Measurements from ENCODE around the gene NMB.
"Not testable (repeated sequence)": the region's sequence is repeated elsewhere in the genome, so short reads cannot be mapped to it uniquely, and the experiment has no call there.

The NMB gene

DNA sequence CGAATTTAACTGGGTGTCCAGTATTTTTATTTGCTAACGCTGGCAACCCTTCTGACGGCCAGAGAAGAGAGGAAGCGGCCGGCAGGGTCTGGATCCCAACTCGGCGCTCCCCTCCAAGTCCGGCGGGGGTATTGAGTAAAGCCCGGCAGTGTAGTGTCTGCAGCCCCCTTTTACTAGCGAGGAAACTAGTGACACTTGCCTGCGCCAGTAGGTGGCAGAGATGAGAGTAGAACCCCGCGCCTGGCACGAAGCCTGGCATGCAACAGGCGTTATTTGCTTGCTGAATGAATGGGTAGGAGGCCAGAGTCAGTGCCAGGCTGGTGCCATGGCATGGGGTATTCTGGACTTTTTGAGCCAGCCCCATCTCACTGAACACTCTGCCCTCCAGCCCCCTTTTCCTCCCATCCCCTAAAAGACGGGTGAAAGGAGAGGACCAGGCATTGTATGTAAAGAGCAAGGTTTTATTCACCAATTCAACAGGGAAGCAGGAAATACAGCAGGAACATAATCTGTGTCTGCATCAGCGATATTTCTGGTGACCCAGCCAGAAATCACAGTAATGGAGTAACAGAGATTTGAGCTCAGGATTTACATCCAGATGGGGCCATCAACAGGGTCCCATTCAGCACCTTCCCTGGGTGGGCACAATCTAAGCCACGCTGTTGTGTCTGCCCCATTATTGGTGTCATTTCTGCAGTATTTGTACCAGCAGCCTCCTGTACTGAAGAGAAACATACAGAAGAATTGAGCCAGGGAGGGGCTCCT is 3.1 kb downstream of the NMB start:
- peak; percentile 60 to 75 for DNase-seq

DNA sequence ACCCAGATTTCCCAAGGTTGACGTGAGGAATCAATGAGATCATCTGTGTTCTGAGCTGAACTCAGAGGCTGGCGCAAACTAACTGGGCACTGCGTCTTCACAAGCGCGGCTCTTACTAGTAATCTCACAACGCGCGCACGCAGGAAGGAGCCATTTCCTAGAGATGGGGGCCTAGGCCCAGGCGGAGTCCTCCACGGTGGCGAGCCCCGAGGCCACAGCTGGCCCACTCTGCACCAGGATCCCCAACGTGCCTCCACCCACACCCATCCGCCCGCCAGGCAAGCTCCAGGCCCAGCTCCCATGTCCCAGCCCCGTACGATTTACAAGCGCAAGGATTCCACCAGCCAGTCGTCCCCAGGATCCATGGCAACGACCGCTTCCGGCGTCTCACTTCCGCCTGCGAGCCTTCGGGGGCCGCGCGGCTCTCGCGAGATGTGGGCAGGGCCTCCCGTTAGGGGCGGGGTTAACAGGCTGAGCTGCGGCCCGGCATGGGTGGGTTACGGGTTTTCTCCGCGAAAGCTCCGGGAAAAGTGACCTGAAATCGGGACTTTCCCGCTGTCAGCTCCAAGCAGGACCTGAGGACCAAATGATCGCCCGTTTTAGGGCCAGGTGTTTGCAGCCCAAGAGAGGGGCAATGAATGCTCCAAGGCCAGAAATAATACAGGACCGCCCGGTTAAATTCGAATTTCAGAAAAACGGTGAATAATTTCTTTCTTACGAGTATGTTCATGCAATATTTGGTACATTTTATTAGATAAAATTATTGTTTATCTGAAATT is 3.9 kb downstream of the NMB start, which contains the start of gene WDR73:
Gene WDR73 (minus strand): TSS at position 374 of the 779 bp plus-strand sequence. CDS start 9 bp downstream, at position 365.
- DNase-seq = peak; percentile 91 to 97

DNA sequence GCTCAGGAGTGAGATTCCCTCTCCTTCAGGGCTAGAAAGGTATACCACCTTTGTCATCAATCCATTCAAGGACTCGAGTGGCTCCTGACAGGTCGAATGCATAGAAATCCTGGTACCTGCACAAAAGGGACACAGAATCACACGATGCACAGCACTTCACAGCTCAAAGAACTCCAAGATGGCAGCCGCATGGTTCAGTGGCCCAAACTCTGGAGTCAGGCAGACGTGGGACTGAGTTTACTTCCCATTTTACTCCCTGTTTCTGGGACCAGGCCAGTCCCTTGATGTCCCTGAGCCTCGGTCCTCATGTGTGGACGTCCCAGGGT is 4.5 kb downstream of the NMB start:
- peak in 1 of 2 donors; percentile 56 for DNase-seq

DNA sequence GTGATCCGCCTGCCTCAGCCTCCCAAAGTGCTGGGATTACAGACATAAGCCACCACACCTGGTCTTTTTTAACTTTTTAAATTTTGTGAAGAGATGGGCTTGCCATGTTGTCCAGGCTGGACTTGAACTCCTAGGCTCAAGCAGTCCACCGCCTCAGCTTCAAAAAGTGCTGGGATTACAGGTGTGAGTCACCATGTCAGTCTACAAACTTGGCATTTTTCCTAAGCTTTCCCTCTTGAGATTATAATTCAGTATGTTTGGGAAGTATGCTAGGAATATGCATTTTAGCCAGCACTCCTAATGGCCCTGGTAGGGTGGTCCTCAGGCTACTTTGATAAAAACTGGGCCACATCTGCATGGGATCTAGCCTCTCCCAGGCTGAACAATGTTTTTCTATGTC is 8.3 kb downstream of the NMB start:
- no peak for DNase-seq

DNA sequence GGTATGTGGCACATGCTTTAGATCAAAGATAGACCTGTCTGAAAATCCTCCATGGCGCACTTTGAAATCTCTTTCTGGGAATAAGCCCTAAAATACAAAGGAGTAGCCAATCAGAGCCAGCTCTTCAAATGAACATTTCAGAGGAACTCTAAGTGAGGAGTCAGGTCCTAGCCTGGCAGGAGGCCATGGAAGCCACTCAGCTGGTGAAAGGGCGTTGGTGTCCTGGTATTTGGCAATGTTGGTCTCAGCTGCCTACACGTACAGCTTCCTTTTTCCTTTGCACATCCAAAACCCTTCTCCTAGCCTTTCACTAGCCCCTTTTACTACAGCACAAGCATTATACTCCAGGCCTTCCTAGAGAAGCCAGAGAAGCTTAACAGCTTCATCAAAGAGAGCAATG is 9.5 kb downstream of the NMB start:
- peak; percentile 73 to 85 for DNase-seq

DNA sequence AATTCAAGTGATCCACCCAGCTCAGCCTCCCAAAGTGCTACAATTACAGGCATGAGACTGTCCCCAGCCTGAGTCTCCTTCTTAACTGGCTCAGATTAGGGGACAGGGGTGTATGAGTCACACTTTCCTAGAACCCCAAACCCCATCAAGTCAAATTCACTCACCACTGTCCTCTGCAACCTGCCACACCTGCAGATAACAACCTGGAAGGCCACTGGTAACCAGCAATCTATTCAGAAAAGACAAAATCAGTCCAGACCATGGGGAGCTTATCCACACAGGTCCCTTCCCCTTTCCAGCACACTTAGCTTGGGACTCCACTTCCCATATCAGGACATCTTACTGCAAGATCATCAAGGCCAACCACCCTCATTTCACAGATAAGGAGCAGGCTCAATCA is 10.3 kb downstream of the NMB start:
- DNase-seq = no peak

DNA sequence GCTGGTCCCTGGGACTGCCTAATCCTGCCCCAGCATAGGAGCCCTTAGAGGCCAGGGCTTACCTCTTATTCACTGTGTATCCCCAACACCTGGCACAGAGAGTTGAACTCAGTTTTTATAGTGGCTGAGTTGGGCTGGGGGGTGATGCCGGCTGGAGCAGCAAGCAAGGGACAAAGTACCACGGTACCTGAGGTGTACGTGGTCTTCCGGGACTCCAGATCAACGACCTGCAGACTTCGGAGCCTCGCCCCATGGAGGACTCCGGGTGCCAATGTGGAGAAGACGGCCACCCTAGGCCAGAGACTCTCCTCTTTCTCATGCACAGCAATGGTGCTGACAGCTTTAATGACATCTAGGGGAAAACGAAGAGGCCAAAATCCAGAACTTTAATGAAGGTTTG is 12.0 kb downstream of the NMB start:
- DNase-seq = no peak

DNA sequence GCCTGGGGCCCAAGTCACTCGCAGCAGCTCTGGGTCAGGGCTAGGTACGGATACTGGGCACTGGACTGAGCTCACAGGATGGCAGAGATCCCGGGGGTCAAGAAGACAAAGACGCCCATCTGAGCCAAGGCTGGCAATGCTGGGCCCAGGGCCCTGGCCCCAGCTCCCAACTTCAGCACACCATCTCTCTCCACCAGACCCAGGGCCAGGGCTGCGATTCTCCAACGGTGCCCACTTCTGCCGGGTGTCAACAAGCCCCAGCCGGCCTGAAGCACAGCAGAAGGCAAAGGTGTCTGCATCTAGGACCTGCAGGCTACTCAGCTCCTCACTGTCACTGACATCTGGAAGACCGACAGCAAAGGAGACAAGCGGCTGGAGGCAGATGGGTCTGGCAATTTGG is 12.5 kb downstream of the NMB start:
- no peak for DNase-seq

DNA sequence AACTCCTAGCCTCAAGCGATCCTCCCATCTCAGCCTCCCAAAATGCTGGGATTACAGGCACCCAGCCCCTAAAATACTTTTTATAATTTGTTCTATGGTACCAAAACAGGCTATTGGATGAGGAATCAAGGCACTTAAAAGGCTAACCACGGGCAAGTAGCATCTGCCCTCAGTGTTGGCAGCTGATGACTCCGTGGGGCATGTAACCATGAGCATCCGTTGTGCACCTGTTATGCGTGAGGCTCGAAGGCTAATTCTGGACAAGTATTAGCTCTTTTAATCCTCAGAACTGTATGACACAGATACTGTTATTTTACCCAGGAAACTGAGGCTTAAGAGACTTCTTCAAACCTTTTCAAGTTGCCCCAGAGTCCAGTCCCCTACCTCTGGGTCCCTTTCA is 14.2 kb downstream of the NMB start:
- no peak for DNase-seq

DNA sequence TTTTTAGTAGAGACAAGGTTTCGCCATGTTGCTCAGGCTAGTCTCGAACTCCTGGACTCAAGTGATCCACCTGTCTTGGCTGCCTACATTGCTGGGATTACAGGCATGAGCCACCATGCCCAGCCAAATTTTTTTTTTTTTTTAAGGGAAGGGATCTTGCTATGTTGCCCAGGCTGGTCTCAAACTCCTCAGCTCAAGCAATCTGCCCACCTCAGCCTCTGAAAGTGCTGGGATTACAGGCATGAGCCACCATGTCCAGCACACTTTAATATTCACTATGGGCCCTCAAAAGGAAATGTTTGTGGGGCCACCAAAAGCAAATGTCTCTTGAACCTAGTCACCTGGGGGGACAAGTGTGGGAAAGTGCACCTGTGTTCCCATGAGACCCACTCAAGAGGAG is 15.4 kb downstream of the NMB start:
- DNase-seq = not testable (repeated sequence)

DNA sequence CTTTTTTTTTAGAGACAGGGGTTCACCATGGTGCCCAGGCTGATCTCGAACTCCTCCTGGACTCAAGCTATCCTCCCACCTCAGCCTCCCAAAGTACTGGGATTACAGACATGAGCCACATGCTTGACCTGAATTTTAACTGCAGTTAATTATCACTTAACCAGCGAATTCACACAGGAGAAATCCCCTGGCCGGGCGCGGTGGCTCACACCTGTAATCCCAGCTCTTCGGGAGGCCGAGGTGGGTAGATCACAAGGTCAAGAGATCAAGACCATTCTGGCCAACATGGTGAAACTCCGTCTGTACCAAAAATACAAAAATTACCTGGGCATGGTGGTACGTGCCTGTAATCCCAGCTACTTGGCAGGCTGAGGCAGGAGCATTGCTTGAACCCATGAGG is 16.1 kb downstream of the NMB start:
- not testable (repeated sequence) for DNase-seq

DNA sequence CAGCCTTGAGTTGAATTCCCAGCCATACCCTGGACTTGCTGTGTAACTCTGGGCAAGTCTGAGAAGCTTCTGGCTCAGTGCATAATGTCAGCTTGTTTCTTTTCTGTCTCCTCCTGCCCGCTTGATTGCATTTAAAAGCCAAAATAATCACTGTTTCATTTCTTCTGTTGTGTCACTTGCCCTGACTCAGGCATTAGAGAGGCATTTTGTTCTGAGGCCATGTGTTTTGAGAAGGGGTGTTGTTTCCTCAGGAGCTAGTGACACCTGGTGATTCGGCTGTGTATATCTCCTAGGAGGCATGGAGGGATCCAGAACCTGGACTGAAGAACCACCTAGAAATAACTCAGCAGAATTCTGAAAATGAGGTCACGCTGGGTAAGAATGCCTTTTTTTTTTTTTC is 19.9 kb downstream of the NMB start:
- no peak for DNase-seq

DNA sequence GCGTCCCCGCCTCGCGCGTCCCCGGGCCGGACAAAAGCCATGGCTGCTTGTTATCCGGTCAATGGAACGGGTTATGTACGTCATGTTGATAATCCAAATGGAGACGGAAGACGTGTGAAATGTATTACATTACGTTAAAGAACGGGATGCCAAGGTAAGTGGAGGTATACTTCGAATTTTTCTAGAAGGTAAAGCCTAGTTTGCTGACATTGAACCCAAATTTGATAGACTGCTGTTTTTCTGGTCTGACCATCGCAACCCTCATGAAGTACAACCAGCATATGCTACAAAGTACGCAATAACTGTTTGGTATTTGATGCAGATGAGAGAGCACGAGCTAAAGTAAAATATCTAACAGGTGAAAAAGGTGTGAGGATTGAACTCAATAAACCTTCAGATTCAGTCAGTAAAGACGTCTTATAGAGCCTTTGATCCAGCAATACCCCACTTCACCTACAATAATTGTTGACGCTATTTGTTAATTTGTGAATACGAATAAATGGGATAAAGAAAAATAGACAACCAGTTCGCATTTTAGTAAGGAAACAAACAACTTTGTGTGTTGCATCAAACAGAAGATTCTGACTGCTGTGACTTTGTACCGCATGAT is 23.7 kb downstream of the NMB start:
- no peak for DNase-seq

DNA sequence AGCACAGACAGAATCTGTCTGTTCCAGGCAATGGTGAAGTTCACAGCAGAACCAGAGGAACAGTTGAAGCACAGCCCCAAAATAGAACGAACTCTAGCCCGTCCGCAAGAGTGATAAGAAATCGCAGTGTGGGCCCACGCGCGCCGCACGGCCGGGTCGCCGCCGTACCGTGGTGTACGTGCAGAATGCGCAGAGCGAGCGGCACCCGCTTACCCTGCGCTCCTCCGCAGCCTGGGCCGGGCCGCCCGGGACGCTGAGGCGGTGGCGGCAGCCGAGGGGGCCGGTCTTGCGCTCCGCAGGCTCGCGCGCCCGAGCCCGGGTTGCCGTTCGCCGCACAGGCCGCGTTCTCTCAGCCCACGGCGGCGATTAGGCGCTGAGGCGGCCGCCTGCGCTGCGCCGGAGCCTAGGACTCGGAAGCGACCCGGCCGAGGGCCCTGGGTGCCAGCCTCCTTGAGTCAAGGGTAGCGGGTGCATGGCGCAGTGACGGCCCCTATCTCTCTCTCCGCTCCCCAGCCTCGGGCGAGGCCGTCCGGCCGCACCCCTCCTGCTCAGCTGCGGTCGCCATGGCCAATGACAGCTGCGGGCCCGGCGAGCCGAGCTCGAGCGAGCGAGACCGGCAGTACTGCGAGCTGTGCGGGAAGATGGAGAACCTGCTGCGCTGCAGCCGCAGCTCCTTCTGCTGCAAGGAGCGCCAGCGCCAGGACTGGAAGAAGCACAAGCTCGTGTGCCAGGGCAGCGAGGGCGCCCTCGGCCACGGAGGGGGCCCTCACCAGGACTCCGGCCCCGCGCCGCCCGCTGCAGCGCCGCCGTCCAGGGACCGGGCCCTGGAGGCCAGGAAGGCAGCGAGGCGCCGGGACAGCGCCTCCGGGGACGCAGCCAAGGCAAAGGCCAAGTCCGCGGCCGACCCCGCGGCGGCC is 24.4 kb downstream of the NMB start:
- peak; percentile 38 to 48 for DNase-seq

DNA sequence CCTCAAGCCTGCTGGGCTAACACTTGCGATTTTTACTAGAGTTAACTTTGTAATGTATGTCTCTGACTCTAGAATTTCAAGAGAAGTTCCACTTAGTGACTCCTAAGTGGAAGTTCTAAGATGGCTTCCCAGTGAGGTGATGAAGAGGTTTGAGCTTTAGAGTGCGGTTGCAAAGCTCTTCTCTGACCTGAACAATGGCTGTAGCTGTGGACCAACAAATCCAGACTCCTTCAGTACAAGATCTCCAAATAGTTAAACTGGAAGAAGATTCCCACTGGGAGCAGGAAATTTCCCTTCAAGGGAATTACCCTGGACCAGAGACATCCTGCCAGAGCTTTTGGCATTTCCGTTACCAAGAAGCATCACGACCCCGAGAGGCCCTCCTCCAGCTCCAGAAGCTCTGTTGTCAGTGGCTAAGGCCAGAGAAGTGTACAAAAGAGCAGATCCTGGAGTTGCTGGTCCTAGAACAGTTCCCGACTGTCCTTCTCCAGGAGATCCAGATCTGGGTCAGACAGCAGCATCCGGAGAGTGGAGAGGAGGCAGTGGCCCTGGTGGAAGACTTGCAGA is 26.2 kb downstream of the NMB start:
- no peak for DNase-seq

DNA sequence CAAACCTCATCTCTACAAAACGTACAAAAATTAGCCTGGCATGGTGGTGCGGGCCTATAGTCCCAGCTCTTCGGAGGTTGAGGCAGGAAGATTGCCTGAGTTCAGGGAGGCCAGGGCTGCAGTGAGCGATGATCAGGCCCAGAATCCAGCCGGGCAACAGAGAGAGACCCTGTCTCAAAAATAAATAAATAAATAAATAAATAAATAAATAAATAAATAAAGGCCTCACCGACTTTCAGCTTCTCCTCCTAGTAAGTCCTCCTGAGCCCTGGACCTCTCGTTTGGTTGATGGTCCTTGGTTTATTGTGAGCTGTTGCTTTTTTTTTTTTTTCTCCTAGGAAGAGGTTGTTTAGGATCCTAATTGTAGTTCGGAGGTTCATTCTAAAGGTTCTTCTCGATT is 29.0 kb downstream of the NMB start:
- no peak for DNase-seq

DNA sequence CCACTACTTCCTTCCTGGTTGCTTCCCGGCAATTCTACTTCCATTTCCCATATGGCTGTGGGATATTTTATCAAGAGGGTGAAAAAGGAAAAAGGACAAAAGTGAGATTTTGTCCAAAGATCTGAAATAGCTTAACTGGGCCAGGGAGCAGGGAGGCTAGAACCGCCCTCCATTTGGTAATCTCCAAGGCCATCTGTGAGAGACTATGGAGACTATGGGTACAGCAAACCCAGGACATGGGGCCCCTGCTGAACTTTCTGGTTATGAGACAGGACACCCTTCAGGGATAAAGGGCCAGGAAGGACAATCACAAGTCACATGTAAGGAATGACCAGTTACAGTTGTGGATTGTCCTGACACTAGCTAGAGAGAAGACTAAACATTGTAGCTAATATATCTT is 32.9 kb downstream of the NMB start:
- no peak for DNase-seq

DNA sequence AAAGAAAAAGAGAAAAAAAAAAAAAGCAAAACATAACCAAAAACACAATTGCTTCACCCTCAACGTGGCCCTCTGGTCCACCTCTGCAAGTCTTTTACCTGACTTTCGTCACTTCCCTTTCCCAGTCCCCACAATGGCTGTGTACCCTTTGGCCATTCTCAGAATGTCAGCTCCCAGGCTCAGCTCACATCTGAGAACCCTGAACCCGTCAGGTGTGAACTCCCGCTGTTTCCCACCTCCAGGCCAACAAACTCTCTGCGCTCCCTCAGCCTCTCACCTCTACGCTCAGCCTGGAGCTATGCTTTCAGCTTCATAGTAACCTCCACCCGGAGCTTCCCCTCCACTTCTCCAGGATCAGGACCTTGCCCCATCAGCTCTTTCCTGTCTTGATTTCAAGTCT is 33.6 kb downstream of the NMB start:
- DNase-seq = no peak

DNA sequence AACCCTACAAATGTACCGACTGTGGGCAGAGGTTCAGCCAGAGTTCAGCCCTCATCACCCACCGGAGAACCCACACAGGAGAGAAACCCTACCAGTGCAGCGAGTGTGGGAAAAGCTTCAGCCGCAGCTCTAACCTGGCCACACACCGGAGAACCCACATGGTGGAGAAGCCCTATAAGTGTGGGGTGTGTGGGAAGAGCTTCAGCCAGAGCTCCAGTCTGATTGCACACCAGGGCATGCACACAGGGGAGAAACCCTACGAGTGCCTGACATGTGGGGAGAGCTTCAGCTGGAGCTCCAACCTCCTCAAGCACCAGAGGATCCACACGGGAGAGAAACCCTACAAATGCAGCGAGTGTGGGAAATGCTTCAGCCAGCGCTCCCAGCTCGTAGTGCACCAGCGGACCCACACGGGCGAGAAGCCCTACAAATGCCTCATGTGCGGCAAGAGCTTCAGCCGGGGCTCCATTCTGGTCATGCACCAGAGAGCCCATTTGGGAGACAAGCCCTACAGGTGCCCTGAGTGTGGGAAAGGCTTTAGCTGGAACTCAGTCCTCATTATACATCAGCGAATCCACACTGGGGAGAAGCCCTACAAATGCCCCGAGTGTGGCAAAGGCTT is 36.5 kb downstream of the NMB start:
- DNase-seq = no peak

DNA sequence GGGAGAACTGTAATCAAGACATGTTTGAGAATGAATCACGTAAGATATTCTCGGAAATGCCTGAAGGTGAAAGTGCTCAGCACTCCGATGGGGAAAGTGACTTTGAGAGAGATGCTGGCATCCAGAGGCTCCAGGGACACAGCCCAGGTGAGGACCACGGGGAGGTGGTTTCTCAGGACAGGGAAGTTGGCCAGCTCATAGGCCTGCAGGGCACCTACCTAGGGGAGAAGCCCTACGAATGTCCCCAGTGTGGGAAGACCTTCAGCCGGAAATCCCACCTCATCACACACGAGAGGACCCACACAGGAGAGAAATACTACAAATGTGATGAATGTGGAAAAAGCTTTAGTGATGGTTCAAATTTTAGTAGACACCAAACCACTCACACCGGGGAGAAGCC is 37.4 kb downstream of the NMB start:
- no peak for DNase-seq

DNA sequence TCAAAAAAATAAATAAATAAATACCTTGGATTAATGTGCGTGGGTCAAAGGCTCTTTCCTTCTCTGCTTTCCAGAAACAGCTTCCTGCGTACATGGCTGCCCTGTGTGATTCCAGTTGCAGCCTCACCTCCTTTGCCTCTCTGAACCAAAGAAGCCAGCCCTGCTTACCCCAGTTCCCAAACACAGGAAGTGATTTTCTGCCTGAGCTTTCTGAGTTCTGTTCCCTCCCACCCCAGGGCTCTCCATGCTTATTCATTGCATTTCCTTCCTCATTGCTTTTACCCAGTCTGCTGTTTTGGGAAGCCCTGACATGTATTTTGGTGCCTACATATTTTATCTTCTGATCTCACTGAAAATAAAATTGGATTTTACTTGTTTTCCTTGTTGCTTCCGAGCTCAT is 41.8 kb downstream of the NMB start:
- peak; percentile 76 to 78 for DNase-seq

DNA sequence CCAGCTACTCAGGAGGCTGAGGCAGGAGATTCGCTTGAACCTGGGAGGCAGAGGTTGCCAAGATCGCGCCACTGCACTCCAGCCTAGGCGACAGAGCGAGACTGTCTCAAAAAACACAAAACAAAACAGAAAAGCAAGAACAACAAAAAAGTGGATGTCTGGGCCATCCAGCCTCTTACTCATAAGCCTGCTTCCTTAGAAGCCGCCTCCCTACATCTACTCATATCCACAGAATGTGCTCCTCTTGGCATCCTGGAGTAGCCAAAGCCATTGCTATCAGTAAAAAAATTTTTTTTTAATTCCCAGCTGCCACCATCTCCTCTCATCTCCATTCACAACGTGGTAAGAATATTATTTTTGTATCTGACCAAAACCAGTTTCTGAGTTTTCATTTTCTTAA is 46.4 kb downstream of the NMB start:
- DNase-seq = no peak
